ENCODE data around the gene MROH2A. TPM values are rescaled to one million over a fixed set of nuclear protein-coding genes. Genes with fewer than 3 reads are reported as not detected.

MROH2A gene
- total and polyA plus RNA-seq, 4 donors, result 0.08 to 0.28 (median 0.09) TPM; not detected in 1

DNA sequence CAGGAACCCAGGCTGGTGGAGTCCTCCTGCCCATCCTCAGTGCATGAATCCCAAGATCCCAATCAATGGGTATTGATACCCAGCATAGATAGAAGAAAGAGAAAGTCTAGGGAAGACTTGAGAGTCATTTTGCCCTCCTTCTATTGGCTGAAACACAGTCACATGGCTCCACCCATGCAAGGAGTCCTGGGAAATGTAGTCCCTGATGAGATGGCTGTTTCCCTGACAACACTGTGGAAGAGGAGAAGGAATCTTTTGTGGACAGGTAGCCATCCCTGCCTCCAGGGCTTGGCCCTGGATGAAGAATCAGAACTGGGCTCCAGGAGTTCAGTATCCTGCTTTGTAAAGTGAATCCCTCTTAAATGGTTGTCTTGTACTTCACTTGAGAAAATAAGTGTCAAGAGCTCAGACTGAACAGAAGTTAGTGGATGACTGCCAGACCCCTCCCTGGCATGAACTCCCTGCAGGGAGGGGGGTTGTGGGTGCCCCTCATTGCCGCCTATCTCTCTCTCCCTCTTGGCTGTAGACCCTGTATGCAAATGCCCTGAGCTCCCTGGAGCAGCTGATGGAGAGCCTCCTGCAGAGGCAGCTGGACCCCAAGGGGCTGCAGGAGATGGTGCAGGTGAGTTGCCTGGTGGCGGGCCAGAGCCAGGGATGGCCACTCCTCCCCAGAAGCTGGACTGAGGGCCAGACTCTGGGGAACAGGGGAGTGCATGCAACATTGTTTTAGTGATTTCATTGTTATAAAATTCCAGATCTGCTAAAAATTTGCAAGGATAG is 36.1 kb downstream of the MROH2A start:
- DNase-seq (ENCODE audit: low spot score), result no peak
- H3K4me1 ChIP-seq (ENCODE audit: control insufficient read depth in 4 of 4, insufficient read depth in 4 of 4, low read length in 3 of 4), result peaks cover 0 to 9% (median 4%) of the 10 kb centered on the region in 4 donors
- no peaks in the 10 kb centered on the region for H3K36me3 ChIP-seq (ENCODE audit: control insufficient read depth in 4 of 4, insufficient read depth in 3 of 4, low read depth in 1 of 4, low read length in 3 of 4)
- H3K27me3 ChIP-seq (ENCODE audit: control insufficient read depth in 4 of 4, insufficient read depth in 4 of 4, low read length in 3 of 4), result no peaks in the 10 kb centered on the region
- no peak overlapping the region for H3K4me3 ChIP-seq (ENCODE audit: low read depth in 1 of 3, low read length in 3 of 3)
- no peak overlapping the region for H3K9ac ChIP-seq (ENCODE audit: low read depth in 1 of 2, low read length in 2 of 2)
- TF ChIP-seq GABPA (IDR thresholded peaks at IDR 0.05 in 1 of 2, conservative IDR thresholded peaks at IDR 0.05 in 1 of 2) (no peak), RXRA (IDR thresholded peaks at IDR 0.05) (no peak), HNF4A (conservative IDR thresholded peaks at IDR 0.05) (no peak)
- no peaks in the 10 kb centered on the region for H3K9me3 ChIP-seq (ENCODE audit: control insufficient read depth in 4 of 4, low read length in 3 of 4)
- 87% methylated on average over 2 of the region's 2 CpGs for WGBS
- H3K27ac ChIP-seq (ENCODE audit: low read depth in 1 of 2, low read length in 2 of 2), result no peak overlapping the region

DNA sequence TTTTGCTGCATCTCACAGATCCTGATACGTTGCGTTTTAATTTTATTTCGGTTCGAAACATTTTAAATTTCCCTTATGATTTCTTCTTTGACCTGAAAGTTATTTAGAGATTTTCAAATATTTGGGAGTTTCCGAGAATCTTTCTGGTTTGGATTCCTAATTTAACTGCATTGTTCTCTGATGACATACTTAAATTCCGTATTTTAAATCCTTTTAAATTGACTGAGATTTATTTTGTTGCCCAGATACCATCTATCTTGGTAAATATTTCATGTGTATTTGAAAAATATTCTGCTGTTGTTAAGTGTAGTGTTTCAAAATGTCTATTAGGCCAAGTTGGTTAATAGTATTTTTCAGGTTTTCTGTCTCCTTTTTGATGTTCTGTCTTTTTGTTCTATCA is 37.7 kb downstream of the MROH2A start:
- DNase-seq (ENCODE audit: low spot score), result no peak
- Histone ChIP-seq H3K4me3 (ENCODE audit: low read depth in 1 of 3, low read length in 3 of 3) (no peak overlapping the region), H3K27me3 (ENCODE audit: control insufficient read depth in 4 of 4, insufficient read depth in 4 of 4, low read length in 3 of 4) (no peaks in the 10 kb centered on the region), H3K36me3 (ENCODE audit: control insufficient read depth in 4 of 4, insufficient read depth in 3 of 4, low read depth in 1 of 4, low read length in 3 of 4) (no peaks in the 10 kb centered on the region), H3K9me3 (ENCODE audit: control insufficient read depth in 4 of 4, low read length in 3 of 4) (no peaks in the 10 kb centered on the region), H3K4me1 (ENCODE audit: control insufficient read depth in 4 of 4, insufficient read depth in 4 of 4, low read length in 3 of 4) (peaks cover 0 to 9% (median 4%) of the 10 kb centered on the region in 4 donors), H3K9ac (ENCODE audit: low read depth in 1 of 2, low read length in 2 of 2) (no peak overlapping the region), H3K27ac (ENCODE audit: low read depth in 1 of 2, low read length in 2 of 2) (no peak overlapping the region)
- 85% methylated on average over 6 of the region's 6 CpGs for WGBS
- TF ChIP-seq FOXA2 (IDR thresholded peaks at IDR 0.05) (no peak), HNF4G (IDR thresholded peaks at IDR 0.05) (no peak), RAD21 (IDR thresholded peaks at IDR 0.05) (no peak)
- TF ChIP-seq, protein P1, sequence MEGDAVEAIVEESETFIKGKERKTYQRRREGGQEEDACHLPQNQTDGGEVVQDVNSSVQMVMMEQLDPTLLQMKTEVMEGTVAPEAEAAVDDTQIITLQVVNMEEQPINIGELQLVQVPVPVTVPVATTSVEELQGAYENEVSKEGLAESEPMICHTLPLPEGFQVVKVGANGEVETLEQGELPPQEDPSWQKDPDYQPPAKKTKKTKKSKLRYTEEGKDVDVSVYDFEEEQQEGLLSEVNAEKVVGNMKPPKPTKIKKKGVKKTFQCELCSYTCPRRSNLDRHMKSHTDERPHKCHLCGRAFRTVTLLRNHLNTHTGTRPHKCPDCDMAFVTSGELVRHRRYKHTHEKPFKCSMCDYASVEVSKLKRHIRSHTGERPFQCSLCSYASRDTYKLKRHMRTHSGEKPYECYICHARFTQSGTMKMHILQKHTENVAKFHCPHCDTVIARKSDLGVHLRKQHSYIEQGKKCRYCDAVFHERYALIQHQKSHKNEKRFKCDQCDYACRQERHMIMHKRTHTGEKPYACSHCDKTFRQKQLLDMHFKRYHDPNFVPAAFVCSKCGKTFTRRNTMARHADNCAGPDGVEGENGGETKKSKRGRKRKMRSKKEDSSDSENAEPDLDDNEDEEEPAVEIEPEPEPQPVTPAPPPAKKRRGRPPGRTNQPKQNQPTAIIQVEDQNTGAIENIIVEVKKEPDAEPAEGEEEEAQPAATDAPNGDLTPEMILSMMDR (IDR thresholded peaks at IDR 0.05; ENCODE audit: low read depth, low read length, missing input control), result no peak
- TF ChIP-seq, protein P2, sequence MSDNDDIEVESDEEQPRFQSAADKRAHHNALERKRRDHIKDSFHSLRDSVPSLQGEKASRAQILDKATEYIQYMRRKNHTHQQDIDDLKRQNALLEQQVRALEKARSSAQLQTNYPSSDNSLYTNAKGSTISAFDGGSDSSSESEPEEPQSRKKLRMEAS (IDR thresholded peaks at IDR 0.05), result no peak

DNA sequence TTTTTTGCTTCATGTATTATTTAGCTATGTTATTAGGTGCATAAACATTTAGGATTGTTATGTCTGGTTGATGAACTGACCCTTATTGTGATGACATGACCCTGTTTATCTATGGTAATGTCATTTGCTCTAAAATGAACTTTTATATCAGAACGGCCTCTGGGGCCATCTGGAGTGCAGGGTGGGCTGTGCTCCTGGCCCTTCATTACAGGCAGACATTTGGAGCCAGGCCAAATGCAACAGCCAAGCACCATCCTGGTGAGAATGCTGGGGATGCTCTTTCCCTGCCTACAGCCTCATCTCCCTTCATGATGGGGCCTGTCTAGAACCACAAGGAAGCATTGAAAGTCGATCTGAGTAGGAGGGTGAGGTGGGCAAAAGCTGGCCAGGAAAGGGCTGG is 38.2 kb downstream of the MROH2A start:
- no peaks in the 10 kb centered on the region for H3K27me3 ChIP-seq (ENCODE audit: control insufficient read depth in 4 of 4, insufficient read depth in 4 of 4, low read length in 3 of 4)
- WGBS, result 78% methylated on average over 2 of the region's 2 CpGs
- DNase-seq (ENCODE audit: low spot score), result no peak

More for the DNA sequence above, 38.2 kb downstream of the MROH2A start:
- TF ChIP-seq JUND (IDR thresholded peaks at IDR 0.05), result no peak
- TF ChIP-seq GABPA (IDR thresholded peaks at IDR 0.05 in 1 of 2, conservative IDR thresholded peaks at IDR 0.05 in 1 of 2), result no peak
- TF ChIP-seq, protein P3, sequence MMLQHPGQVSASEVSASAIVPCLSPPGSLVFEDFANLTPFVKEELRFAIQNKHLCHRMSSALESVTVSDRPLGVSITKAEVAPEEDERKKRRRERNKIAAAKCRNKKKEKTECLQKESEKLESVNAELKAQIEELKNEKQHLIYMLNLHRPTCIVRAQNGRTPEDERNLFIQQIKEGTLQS (IDR thresholded peaks at IDR 0.05), result no peak
- TF ChIP-seq HNF4A (conservative IDR thresholded peaks at IDR 0.05), result no peak
- TF ChIP-seq, protein P4, sequence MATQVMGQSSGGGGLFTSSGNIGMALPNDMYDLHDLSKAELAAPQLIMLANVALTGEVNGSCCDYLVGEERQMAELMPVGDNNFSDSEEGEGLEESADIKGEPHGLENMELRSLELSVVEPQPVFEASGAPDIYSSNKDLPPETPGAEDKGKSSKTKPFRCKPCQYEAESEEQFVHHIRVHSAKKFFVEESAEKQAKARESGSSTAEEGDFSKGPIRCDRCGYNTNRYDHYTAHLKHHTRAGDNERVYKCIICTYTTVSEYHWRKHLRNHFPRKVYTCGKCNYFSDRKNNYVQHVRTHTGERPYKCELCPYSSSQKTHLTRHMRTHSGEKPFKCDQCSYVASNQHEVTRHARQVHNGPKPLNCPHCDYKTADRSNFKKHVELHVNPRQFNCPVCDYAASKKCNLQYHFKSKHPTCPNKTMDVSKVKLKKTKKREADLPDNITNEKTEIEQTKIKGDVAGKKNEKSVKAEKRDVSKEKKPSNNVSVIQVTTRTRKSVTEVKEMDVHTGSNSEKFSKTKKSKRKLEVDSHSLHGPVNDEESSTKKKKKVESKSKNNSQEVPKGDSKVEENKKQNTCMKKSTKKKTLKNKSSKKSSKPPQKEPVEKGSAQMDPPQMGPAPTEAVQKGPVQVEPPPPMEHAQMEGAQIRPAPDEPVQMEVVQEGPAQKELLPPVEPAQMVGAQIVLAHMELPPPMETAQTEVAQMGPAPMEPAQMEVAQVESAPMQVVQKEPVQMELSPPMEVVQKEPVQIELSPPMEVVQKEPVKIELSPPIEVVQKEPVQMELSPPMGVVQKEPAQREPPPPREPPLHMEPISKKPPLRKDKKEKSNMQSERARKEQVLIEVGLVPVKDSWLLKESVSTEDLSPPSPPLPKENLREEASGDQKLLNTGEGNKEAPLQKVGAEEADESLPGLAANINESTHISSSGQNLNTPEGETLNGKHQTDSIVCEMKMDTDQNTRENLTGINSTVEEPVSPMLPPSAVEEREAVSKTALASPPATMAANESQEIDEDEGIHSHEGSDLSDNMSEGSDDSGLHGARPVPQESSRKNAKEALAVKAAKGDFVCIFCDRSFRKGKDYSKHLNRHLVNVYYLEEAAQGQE (IDR thresholded peaks at IDR 0.05), result no peak
- TF ChIP-seq, protein P2 (IDR thresholded peaks at IDR 0.05), result no peak
- TF ChIP-seq FOXA2 (IDR thresholded peaks at IDR 0.05), result no peak
- no peak for TF ChIP-seq SP1 (IDR thresholded peaks at IDR 0.05)
- Histone ChIP-seq H3K4me3 (ENCODE audit: low read depth in 1 of 3, low read length in 3 of 3) (no peak overlapping the region), H3K4me1 (ENCODE audit: control insufficient read depth in 4 of 4, insufficient read depth in 4 of 4, low read length in 3 of 4) (peaks cover 0 to 11% (median 4%) of the 10 kb centered on the region in 4 donors), H3K9me3 (ENCODE audit: control insufficient read depth in 4 of 4, low read length in 3 of 4) (no peaks in the 10 kb centered on the region), H3K36me3 (ENCODE audit: control insufficient read depth in 4 of 4, insufficient read depth in 3 of 4, low read depth in 1 of 4, low read length in 3 of 4) (no peaks in the 10 kb centered on the region), H3K27ac (ENCODE audit: low read depth in 1 of 2, low read length in 2 of 2) (no peak overlapping the region), H3K9ac (ENCODE audit: low read depth in 1 of 2, low read length in 2 of 2) (no peak overlapping the region)
